ENCODE data around the gene C12orf60. TPM values are rescaled to one million over a fixed set of nuclear protein-coding genes. Genes with fewer than 3 reads are reported as not detected.

Gene C12orf60
- total and polyA plus RNA-seq, 8 donors = 0.81 to 3.7 (median 2.7) TPM

DNA sequence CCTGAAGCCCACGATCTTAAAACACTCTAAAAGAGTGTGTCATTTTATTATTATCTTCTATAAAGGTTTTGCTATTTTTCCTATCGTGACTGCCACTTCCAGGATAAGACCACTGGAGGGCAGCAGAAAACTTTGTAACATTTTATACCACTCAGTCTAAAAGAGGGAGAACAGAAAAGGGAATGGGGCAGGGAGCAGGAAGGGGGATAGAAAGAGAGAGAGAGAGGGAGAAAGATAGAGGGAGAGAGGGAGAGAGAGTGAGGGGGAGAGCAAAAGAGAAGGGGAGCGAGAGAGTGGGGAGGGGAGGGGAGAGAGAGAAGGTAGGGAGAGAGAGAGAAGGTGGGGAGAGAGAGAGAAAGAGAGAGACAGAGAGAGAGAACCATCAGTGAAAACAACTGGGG lies 41.9 kb downstream of the C12orf60 start:
- ATAC-seq (peak; percentile 79), DNase-seq (peak in 2 of 4 donors; percentile 54 to 69)
- H3K4me1 ChIP-seq = peaks cover 17 to 21% of the 10 kb centered on the region in 2 donors
- H3K27me3 ChIP-seq = no peaks in the 10 kb centered on the region
- no peak overlapping the region for H3K4me3 ChIP-seq
- TF ChIP-seq, protein P1, sequence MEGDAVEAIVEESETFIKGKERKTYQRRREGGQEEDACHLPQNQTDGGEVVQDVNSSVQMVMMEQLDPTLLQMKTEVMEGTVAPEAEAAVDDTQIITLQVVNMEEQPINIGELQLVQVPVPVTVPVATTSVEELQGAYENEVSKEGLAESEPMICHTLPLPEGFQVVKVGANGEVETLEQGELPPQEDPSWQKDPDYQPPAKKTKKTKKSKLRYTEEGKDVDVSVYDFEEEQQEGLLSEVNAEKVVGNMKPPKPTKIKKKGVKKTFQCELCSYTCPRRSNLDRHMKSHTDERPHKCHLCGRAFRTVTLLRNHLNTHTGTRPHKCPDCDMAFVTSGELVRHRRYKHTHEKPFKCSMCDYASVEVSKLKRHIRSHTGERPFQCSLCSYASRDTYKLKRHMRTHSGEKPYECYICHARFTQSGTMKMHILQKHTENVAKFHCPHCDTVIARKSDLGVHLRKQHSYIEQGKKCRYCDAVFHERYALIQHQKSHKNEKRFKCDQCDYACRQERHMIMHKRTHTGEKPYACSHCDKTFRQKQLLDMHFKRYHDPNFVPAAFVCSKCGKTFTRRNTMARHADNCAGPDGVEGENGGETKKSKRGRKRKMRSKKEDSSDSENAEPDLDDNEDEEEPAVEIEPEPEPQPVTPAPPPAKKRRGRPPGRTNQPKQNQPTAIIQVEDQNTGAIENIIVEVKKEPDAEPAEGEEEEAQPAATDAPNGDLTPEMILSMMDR (IDR thresholded peaks at IDR 0.05) = peak; percentile 65 to 73
- no peaks in the 10 kb centered on the region for H3K9me3 ChIP-seq
- peak overlapping the region in 1 of 2 donors; percentile 47 for H3K27ac ChIP-seq
- intact Hi-C loops (cut with DNase I) = loop anchor here (5.0 to 10.0 kb wide), 2 partner anchors 149 to 152 kb away; no protein-coding TSS in a partner anchor
- no peaks in the 10 kb centered on the region for H3K36me3 ChIP-seq

DNA sequence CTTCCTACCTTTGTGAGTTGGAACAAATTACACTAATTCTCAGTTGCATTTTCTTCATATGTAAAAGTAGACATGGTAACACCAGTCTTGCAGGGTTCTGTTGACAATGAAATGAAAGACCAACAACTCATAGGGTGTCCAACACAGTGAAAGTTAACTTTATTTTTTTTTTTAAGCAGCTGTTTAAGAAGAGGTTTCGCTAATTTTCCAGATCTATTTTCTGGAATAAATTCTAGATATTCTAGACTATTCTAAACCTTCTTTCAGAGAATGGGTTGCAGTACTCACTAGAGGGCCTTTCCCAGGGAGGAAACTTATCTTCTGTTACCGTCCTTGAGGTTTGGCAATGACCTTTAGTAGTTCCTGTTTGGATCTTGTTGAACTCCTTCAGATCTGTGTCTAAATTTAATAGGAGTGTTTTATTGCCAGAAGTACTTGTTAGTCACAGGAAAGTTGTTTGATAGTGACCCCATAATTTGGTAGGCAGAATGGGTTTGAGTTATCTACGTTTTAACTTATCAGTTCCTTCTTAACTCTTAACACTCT lies 42.6 kb downstream of the C12orf60 start:
- intact Hi-C loops (cut with DNase I) = loop anchor here (5.0 to 10.0 kb wide), 2 partner anchors 149 to 151 kb away; no protein-coding TSS in a partner anchor
- H3K27me3 ChIP-seq = no peaks in the 10 kb centered on the region
- H3K4me3 ChIP-seq = no peak overlapping the region
- ATAC-seq (peak; percentile 75), DNase-seq (peak in 1 of 4 donors; percentile 12)
- H3K36me3 ChIP-seq = no peaks in the 10 kb centered on the region
- H3K4me1 ChIP-seq = peaks cover 17 to 21% of the 10 kb centered on the region in 2 donors
- peak overlapping the region; percentile 43 to 47 for H3K27ac ChIP-seq
- H3K9me3 ChIP-seq = no peaks in the 10 kb centered on the region
- TF ChIP-seq, protein P1 (IDR thresholded peaks at IDR 0.05) = no peak

DNA sequence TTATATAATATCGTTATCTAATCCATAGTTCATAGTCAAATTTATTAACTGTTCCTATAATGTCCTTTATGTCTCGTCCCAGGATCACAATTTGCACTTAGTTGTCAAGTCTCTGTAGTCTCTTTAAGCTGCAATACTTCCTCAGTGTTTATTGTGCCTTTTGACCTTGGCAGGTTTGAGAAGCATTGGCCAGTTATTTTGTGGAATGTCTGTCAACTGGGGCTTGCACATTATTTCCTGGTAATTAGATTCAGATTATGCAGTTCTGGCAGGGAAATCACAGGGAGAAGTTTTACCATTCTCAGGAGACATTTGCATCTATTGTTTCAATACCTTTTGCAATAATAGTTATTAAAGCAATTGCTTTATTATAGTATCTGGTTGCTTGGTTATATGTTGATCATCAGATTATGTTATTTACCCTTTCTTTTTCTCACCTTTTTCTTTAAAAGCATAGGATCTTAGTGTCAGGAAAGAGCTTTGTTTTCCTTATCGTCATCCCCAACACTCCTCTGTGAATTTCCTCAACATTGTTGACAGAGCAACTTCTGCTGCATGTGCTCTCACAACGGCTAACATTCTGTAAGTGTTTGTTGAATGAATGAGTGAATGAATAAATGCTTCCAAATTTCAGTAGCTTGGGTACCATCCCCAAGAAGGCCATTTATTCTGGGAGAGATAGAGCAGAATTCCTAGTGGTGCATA lies 43.6 kb downstream of the C12orf60 start:
- DNase-seq (peak in 1 of 4 donors; percentile 16), ATAC-seq (peak; percentile 5)
- Histone ChIP-seq H3K27me3 (no peaks in the 10 kb centered on the region), H3K4me3 (no peak overlapping the region), H3K36me3 (no peaks in the 10 kb centered on the region), H3K27ac (no peak overlapping the region), H3K4me1 (peaks cover 17 to 21% of the 10 kb centered on the region in 2 donors), H3K9me3 (no peaks in the 10 kb centered on the region)
- TF ChIP-seq, protein P1 (IDR thresholded peaks at IDR 0.05) = no peak
- intact Hi-C loops (cut with DNase I) = loop anchor here (5.0 to 10.0 kb wide), 2 partner anchors 148 to 150 kb away; no protein-coding TSS in a partner anchor

DNA sequence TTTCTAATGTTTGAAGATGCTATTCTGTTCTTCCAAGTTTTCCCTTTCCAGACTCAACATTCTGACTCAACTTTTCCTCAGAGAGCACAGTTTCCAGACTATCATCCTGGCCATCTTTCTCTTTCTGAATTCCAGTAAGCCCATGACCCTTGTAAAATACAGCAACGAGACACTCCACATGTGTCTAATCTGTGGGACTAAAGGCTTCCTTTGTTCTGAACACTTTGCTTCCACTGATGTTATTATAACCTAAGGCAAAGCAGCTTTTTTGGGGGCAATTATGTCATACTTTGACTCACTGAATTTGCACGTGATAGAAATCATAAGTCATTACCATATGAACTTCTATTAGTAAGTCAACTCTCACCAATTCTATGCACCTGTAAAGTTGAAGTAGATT lies 46.2 kb downstream of the C12orf60 start:
- intact Hi-C loops (cut with DNase I) = loop anchor here (5.0 to 10.0 kb wide), 2 partner anchors 145 to 148 kb away; no protein-coding TSS in a partner anchor
- no peak for DNase-seq
- peak overlapping the region in 1 of 2 donors; percentile 26 for H3K27ac ChIP-seq
- TF ChIP-seq, protein P1 (IDR thresholded peaks at IDR 0.05) = no peak
- no peak overlapping the region for H3K4me3 ChIP-seq
- H3K27me3 ChIP-seq = no peaks in the 10 kb centered on the region
- H3K36me3 ChIP-seq = no peaks in the 10 kb centered on the region
- peaks cover 17 to 21% of the 10 kb centered on the region in 2 donors for H3K4me1 ChIP-seq
- peak; percentile 21 for ATAC-seq
- H3K9me3 ChIP-seq = no peaks in the 10 kb centered on the region
